GM12878 (cell line): ENCODE results near the gene MAST2.

Experiments used
- FOS ChIP-seq: IDR thresholded peaks from 3 replicates; pipeline ENCODE4 v1.6.1; 2011; ENCODE audit warnings: borderline replicate concordance; ENCODE audit not compliant: insufficient read length; ENCODE audit errors: extremely low read depth
- HDAC6 ChIP-seq: fragments of 200-600 bp; sonication (generic); IDR thresholded peaks from one replicate; pipeline ENCODE4 v1.8.0; 2017; ENCODE audit warnings: antibody characterized with exemption; ENCODE audit not compliant: unreplicated experiment
- MTA2 ChIP-seq: fragments of 450-650 bp; IDR thresholded peaks from 2 replicates; pipeline ENCODE4 v1.6.1; 2016; ENCODE audit warnings: low read depth, mild to moderate bottlenecking, moderate library complexity
- PML ChIP-seq: IDR thresholded peaks from 2 replicates; pipeline ENCODE4 v1.6.1; 2012; ENCODE audit warnings: low read length, inconsistent platforms
- TF ChIP-seq, protein P1 (sequence below): IDR thresholded peaks from 2 replicates; pipeline ENCODE4 v1.6.1; 2012; ENCODE audit warnings: mild to moderate bottlenecking, low read depth, low read length
- TF ChIP-seq, protein P2 (sequence below), 3 experiments: IDR thresholded peaks in 2 of 3; conservative IDR thresholded peaks in 1 of 3; 2 replicates each; pipeline ENCODE4 v1.5.1; 2011; ENCODE audit warnings: low read depth in 3 of 3, low read length in 3 of 3, mild to moderate bottlenecking in 3 of 3, control low read depth in 2 of 3, moderate library complexity in 2 of 3, inconsistent platforms in 1 of 3, mixed read lengths in 1 of 3; ENCODE audit not compliant: control insufficient read depth in 2 of 3, insufficient read depth in 1 of 3; ENCODE audit errors: extremely low read depth in 1 of 3
- TF ChIP-seq, protein P3 (sequence below): IDR thresholded peaks from 2 replicates; pipeline ENCODE4 v1.6.1; 2012; ENCODE audit warnings: low read depth, low read length, improper control_type of control experiment

DNA sequence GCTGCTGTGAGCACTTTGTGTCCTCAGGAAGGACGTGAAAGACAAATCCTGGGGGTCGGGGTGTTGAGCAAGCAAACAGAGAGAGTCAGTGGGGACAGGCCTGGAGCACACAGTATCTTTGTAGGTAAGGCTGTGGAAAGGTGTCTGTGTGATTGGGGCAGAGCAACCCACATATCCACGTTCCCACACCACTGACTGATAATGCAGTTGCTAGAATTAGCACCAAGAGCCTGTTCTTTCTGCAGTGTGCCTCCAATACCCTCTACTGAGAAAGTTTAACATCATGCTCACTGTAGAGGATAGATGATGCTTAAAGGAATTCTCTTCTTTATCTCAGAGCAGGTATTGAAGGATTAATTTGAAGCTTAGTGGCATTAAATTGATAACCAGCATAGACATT lies 167.9 kb downstream of the MAST2 start:
- TF ChIP-seq, protein P1, sequence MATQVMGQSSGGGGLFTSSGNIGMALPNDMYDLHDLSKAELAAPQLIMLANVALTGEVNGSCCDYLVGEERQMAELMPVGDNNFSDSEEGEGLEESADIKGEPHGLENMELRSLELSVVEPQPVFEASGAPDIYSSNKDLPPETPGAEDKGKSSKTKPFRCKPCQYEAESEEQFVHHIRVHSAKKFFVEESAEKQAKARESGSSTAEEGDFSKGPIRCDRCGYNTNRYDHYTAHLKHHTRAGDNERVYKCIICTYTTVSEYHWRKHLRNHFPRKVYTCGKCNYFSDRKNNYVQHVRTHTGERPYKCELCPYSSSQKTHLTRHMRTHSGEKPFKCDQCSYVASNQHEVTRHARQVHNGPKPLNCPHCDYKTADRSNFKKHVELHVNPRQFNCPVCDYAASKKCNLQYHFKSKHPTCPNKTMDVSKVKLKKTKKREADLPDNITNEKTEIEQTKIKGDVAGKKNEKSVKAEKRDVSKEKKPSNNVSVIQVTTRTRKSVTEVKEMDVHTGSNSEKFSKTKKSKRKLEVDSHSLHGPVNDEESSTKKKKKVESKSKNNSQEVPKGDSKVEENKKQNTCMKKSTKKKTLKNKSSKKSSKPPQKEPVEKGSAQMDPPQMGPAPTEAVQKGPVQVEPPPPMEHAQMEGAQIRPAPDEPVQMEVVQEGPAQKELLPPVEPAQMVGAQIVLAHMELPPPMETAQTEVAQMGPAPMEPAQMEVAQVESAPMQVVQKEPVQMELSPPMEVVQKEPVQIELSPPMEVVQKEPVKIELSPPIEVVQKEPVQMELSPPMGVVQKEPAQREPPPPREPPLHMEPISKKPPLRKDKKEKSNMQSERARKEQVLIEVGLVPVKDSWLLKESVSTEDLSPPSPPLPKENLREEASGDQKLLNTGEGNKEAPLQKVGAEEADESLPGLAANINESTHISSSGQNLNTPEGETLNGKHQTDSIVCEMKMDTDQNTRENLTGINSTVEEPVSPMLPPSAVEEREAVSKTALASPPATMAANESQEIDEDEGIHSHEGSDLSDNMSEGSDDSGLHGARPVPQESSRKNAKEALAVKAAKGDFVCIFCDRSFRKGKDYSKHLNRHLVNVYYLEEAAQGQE, result no peak
- TF ChIP-seq, protein P2, sequence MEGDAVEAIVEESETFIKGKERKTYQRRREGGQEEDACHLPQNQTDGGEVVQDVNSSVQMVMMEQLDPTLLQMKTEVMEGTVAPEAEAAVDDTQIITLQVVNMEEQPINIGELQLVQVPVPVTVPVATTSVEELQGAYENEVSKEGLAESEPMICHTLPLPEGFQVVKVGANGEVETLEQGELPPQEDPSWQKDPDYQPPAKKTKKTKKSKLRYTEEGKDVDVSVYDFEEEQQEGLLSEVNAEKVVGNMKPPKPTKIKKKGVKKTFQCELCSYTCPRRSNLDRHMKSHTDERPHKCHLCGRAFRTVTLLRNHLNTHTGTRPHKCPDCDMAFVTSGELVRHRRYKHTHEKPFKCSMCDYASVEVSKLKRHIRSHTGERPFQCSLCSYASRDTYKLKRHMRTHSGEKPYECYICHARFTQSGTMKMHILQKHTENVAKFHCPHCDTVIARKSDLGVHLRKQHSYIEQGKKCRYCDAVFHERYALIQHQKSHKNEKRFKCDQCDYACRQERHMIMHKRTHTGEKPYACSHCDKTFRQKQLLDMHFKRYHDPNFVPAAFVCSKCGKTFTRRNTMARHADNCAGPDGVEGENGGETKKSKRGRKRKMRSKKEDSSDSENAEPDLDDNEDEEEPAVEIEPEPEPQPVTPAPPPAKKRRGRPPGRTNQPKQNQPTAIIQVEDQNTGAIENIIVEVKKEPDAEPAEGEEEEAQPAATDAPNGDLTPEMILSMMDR (IDR thresholded peaks at IDR 0.05 in 2 of 3, conservative IDR thresholded peaks at IDR 0.05 in 1 of 3; ENCODE audit: control insufficient read depth in 2 of 3, extremely low read depth in 1 of 3, insufficient read depth in 1 of 3, low read depth in 3 of 3, low read length in 3 of 3), result no peak
- TF ChIP-seq HDAC6 (no peak), FOS (no peak), MTA2 (no peak), PML (no peak)
- TF ChIP-seq, protein P3, sequence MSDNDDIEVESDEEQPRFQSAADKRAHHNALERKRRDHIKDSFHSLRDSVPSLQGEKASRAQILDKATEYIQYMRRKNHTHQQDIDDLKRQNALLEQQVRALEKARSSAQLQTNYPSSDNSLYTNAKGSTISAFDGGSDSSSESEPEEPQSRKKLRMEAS, result no peak
